Lung (tissue), 12 donors: ENCODE results near the gene NRG2. TPM values are rescaled to one million over a fixed set of nuclear protein-coding genes. Genes with fewer than 3 reads are reported as not detected.

Experiments used
- ATAC-seq: fragments of 200-7000 bp; cut with Tn5 transposase; one replicate; pipeline ENCODE4 v1.9.1; 2020; ENCODE audit warnings: moderate number of reproducible peaks; ENCODE audit not compliant: insufficient read depth, low FRiP score
- DNase-seq, 3 donors: peaks; one replicate each; pipeline ENCODE4 v3.0.0-alpha.2; 2013 to 2017
- H3K27ac ChIP-seq, 2 donors: one replicate each; pipeline ENCODE4 v1.5.1; 2013; ENCODE audit warnings: mild to moderate bottlenecking in 2 of 2, moderate library complexity in 2 of 2, control low read depth in 1 of 2, inconsistent platforms in 1 of 2, low read depth in 1 of 2, low read length in 1 of 2
- H3K27me3 ChIP-seq, 3 donors: one replicate each; pipeline ENCODE4 v1.5.1; 2013; ENCODE audit warnings: low read length in 2 of 3; ENCODE audit not compliant: control insufficient read depth in 3 of 3, insufficient read depth in 3 of 3
- H3K36me3 ChIP-seq, 4 donors: one replicate each; pipeline ENCODE4 v1.5.1; 2013; ENCODE audit warnings: low read length in 4 of 4, mild to moderate bottlenecking in 1 of 4, moderate library complexity in 1 of 4; ENCODE audit not compliant: control insufficient read depth in 4 of 4, insufficient read depth in 4 of 4
- H3K4me1 ChIP-seq, 5 donors: one replicate each; pipeline ENCODE4 v1.5.1; 2013; ENCODE audit warnings: low read length in 5 of 5, mild to moderate bottlenecking in 2 of 5, moderate library complexity in 1 of 5; ENCODE audit not compliant: control insufficient read depth in 5 of 5, insufficient read depth in 5 of 5
- H3K4me3 ChIP-seq: one replicate; pipeline ENCODE4 v1.5.1; 2013; ENCODE audit warnings: mild to moderate bottlenecking, control low read depth, moderate library complexity
- H3K9ac ChIP-seq, 2 donors: one replicate each; pipeline ENCODE4 v1.5.1; 2013; ENCODE audit warnings: low read length in 2 of 2, control low read depth in 1 of 2; ENCODE audit not compliant: insufficient read depth in 1 of 2
- H3K9me3 ChIP-seq, 4 donors: one replicate each; pipeline ENCODE4 v1.5.1; 2013; ENCODE audit warnings: low read length in 3 of 4, mild to moderate bottlenecking in 1 of 4, moderate library complexity in 1 of 4; ENCODE audit not compliant: control insufficient read depth in 4 of 4, insufficient read depth in 3 of 4
- WGBS, 2 donors: extraction: QIAGEN DNeasy Blood & Tissue Kit; methylation state at CpG; one replicate each; pipeline ENCODE4 v1.1.7; 2013; 5-methylcytosine and 5-hydroxymethylcytosine counted together
- polyA plus RNA-seq, 2 donors: library from polyadenylated mRNA; stranded (reverse); fragments of 200-250 nt; gene quantifications; one replicate each; pipeline ENCODE4 v1.2.1, GENCODE V29; 2013
- total RNA-seq, 2 donors: library from RNA; depleted of rRNA in 1 of 2; stranded (reverse); fragments of >200 nt in 1 of 2; gene quantifications; one replicate each; pipeline ENCODE4 v1.2.1, GENCODE V29; 2014 to 2021
- TF ChIP-seq, protein P1 (sequence below): IDR thresholded peaks from 2 replicates; pipeline ENCODE4 v1.5.1; 2012; ENCODE audit warnings: mild to moderate bottlenecking; ENCODE audit errors: control extremely low read depth, extremely low read depth
- donor health status: control.
- donor health status: control.
- donor health status: Bipolar disorder and iron deficiency.
- donor health status: healthy.
- donor health status: DM: yes; HTN: yes; CAD: no.

Gene NRG2
- total and polyA plus RNA-seq, 4 donors, result 0.41 to 3.0 (median 1.0) TPM

DNA sequence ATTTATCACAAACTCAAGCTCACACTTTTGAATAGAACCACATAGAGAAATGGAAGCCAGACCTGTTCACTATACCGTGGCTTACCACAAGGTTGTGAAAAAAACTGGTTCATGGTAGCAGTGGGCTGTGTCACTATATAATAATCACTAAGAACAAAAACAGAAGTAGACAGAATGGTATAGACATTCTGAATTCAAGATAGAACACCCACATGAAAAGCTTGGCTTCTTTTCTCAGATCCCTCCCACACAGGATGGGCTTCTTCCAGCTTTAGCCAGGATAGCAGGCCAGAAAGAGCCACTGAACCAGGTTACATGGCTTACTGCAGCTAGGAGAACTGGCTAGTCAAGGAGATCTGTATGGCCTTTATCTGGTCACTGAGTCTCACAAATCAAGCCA, 6.1 kb upstream of the NRG2 start:
- no peaks in the 10 kb centered on the region for H3K9me3 ChIP-seq
- TF ChIP-seq, protein P1, sequence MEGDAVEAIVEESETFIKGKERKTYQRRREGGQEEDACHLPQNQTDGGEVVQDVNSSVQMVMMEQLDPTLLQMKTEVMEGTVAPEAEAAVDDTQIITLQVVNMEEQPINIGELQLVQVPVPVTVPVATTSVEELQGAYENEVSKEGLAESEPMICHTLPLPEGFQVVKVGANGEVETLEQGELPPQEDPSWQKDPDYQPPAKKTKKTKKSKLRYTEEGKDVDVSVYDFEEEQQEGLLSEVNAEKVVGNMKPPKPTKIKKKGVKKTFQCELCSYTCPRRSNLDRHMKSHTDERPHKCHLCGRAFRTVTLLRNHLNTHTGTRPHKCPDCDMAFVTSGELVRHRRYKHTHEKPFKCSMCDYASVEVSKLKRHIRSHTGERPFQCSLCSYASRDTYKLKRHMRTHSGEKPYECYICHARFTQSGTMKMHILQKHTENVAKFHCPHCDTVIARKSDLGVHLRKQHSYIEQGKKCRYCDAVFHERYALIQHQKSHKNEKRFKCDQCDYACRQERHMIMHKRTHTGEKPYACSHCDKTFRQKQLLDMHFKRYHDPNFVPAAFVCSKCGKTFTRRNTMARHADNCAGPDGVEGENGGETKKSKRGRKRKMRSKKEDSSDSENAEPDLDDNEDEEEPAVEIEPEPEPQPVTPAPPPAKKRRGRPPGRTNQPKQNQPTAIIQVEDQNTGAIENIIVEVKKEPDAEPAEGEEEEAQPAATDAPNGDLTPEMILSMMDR, result no peak
- no peak for DNase-seq
- no peak overlapping the region for H3K9ac ChIP-seq
- H3K4me3 ChIP-seq, result no peak overlapping the region
- no peak for ATAC-seq
- H3K27ac ChIP-seq, result no peak overlapping the region
- H3K36me3 ChIP-seq, result no peaks in the 10 kb centered on the region
- peaks cover 0 to 22% (median 18%) of the 10 kb centered on the region in 3 donors for H3K27me3 ChIP-seq
- H3K4me1 ChIP-seq, result peaks cover 0 to 2% (median 0%) of the 10 kb centered on the region in 5 donors
- 58 to 68% methylated on average over 1 of the region's 1 CpG for WGBS, 2 donors

GRCh38 chr5:140044041-140044440, 942 bp upstream of the NRG2 start:
- Histone ChIP-seq H3K4me1 (peaks cover 0 to 18% (median 2%) of the 10 kb centered on the region in 5 donors), H3K27me3 (peaks cover 0 to 56% (median 51%) of the 10 kb centered on the region in 3 donors), H3K27ac (no peak overlapping the region), H3K36me3 (no peaks in the 10 kb centered on the region), H3K4me3 (no peak overlapping the region), H3K9ac (no peak overlapping the region), H3K9me3 (peaks cover 0 to 2% (median 0%) of the 10 kb centered on the region in 4 donors)
- 36 to 47% methylated on average over 1 of the region's 1 CpG for whole genome bisulfite sequencing, 2 donors
- DNase-seq (no peak), ATAC-seq (no peak)
- TF ChIP-seq, protein P1, result no peak

- Histone ChIP-seq H3K36me3 (no peaks in the 10 kb centered on the region), H3K27ac (no peak overlapping the region), H3K4me1 (peaks cover 0 to 18% (median 5%) of the 10 kb centered on the region in 5 donors), H3K27me3 (peaks cover 0 to 59% (median 51%) of the 10 kb centered on the region in 3 donors), H3K4me3 (no peak overlapping the region), H3K9me3 (peaks cover 0 to 2% (median 0%) of the 10 kb centered on the region in 4 donors), H3K9ac (no peak overlapping the region)
- 1 to 2% methylated on average over 12 of the region's 12 CpGs for WGBS, 2 donors
- ATAC-seq, result no peak
- TF ChIP-seq, protein P1, result no peak
- peak in 2 of 3 donors; percentile 24 to 25 for DNase-seq
These were observed 391 bp upstream of the NRG2 start for GRCh38 chr5:140043508-140043872.

DNA sequence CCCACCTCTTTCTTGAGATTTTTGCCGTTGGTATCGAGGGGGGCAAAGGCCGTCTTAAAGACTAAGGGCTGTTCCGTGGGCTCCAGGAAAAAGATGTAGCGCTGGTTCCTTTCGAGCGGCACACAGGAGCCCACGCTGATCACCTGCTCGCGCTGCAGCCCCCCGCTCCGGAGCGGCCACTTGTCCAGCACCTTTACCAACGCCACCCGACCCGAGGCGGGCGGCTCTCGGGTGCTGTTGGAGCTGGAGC, 781 bp downstream of the NRG2 start:
- Histone ChIP-seq H3K9ac (no peak overlapping the region), H3K9me3 (peaks cover 0 to 2% (median 0%) of the 10 kb centered on the region in 4 donors), H3K4me3 (peak overlapping the region; percentile 40), H3K27me3 (peaks cover 0 to 63% (median 51%) of the 10 kb centered on the region in 3 donors), H3K4me1 (peaks cover 0 to 18% (median 5%) of the 10 kb centered on the region in 5 donors), H3K27ac (peak overlapping the region in 1 of 2 donors; percentile 64), H3K36me3 (no peaks in the 10 kb centered on the region)
- DNase-seq (no peak), ATAC-seq (no peak)
- TF ChIP-seq, protein P1, result no peak
- WGBS, 2 donors, result 1% methylated on average over 19 of the region's 19 CpGs
